ENCODE results near the gene CENPA. TPM values are rescaled to one million over a fixed set of nuclear protein-coding genes. Genes with fewer than 3 reads are reported as not detected.

CENPA gene
- polyA plus RNA-seq, 3 donors from 2014 or later: 0.62 to 0.68 TPM; not detected in 1

Other genes with a start within 250 kb of the CENPA start
- gene CIB4, start 144.7 kb upstream of the CENPA start, polyA plus RNA-seq: not detected
- not detected for gene KCNK3, start 93.3 kb upstream of the CENPA start, polyA plus RNA-seq
- 10 to 100 TPM in 1 of 3 donors, 1 to 10 TPM in 2; 6.6 to 13.7 (median 7.3) TPM for gene SLC35F6, start 21.8 kb upstream of the CENPA start, polyA plus RNA-seq
- gene DPYSL5, start 62.1 kb downstream of the CENPA start, polyA plus RNA-seq: not detected
- gene MAPRE3, start 184.6 kb downstream of the CENPA start, polyA plus RNA-seq: 1 to 10 TPM; 1.7 to 2.2 (median 1.9) TPM
- 10 to 100 TPM; 16.6 to 48.3 (median 17.6) TPM for gene TMEM214, start 246.9 kb downstream of the CENPA start, polyA plus RNA-seq